ENCODE data around the gene TCF3.

Gene TCF3

DNA sequence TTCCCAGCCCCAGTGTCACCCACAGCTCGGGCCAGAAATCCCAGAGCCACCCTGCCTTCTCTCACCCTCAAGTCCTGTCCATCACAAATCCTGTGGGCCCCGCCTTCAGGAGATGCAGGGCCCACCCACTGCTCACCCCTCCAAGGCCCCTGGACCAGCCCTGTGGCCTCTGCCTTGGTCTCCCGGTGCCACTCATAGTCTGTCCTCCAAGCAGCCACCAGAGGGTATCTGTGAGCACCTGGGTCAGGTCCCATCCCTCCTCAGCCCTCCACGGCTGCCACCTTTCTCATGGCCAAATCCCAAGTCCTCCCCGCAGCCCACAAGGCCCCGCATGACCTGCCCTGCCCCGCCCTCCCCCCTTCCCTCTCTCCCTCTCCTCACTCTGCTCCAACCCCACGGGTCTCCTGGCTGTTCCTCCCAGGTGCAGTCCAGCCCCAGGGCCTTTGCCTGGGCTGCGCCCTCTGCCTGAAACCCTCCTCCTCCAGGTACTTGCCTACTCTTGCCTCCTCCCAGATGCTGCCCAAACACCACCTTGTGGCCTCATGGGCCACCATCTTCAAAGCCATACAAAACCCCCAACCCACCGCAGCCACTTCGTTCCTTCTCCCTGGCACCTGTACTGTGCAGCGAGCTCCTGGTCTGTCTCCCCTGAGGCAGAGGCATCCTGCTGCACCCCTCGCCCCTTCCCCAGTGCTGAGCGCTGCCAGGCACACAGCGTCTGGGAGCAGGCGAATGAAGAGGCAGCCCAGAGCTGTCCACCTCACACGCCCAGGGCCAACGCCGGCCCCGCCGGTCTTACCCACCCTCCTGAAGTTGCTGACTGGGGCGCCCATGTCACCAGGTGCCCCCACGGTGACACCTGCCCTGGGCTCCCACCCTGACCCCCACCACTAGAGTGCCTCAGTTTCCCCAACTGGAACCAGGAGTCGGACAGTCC, 34.0 kb downstream of the TCF3 start:
- in situ Hi-C loops (cut with MboI; ENCODE audit: low pct_unique_long_range_greater_than_20kb, low sequenced_read_pairs, unreplicated experiment) = no loop called here

DNA sequence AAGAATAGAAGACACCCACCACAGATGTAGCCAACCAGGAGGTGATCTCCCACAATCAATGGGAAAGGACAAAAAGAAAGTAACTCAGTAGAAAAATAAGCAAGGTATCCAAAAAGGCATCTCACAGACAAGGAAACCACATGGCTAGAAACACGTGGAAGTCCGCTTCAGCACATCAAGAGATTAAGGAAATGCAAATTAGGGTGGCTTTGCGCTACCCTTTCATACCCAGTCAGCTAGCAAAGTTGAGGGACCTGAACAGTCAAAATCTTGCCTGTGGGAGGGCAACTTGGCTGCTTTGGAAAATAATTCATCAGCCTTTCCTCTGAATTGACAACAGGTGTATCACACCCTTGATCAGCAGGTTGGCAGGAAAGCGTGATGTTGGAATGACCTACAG, 35.5 kb downstream of the TCF3 start:
- no peak for DNase-seq (ENCODE audit: low spot score)

More for the DNA sequence above, 34.0 kb downstream of the TCF3 start:
- TF ChIP-seq, protein P1, sequence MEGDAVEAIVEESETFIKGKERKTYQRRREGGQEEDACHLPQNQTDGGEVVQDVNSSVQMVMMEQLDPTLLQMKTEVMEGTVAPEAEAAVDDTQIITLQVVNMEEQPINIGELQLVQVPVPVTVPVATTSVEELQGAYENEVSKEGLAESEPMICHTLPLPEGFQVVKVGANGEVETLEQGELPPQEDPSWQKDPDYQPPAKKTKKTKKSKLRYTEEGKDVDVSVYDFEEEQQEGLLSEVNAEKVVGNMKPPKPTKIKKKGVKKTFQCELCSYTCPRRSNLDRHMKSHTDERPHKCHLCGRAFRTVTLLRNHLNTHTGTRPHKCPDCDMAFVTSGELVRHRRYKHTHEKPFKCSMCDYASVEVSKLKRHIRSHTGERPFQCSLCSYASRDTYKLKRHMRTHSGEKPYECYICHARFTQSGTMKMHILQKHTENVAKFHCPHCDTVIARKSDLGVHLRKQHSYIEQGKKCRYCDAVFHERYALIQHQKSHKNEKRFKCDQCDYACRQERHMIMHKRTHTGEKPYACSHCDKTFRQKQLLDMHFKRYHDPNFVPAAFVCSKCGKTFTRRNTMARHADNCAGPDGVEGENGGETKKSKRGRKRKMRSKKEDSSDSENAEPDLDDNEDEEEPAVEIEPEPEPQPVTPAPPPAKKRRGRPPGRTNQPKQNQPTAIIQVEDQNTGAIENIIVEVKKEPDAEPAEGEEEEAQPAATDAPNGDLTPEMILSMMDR (IDR thresholded peaks at IDR 0.05; ENCODE audit: extremely low read depth, insufficient read depth, missing control alignments) = peak; percentile 61
- peak; percentile 84 for DNase-seq (ENCODE audit: low spot score)

DNA sequence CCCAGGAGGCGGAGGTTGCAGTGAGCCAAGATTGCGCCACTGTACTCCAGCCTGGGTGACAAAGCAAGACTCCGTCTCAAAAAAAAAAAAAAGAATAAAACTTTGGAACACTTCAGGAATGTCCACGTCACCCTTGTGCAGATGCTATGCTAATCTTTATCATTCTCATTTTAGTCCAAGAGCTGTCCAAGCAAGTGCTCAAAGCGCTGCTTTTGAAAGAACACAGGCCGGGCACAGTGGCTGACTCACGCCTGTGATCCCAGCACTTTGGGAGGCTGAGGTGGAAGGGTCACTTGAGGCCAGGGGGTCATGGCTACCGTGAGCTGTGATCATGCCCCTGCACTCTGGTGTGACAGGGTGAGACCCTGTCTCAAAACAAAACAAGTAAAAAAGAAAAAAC, 36.0 kb downstream of the TCF3 start:
- in situ Hi-C loops (cut with MboI; ENCODE audit: low pct_unique_long_range_greater_than_20kb, low sequenced_read_pairs, unreplicated experiment) = no loop called here
- TF ChIP-seq, protein P1 (IDR thresholded peaks at IDR 0.05; ENCODE audit: extremely low read depth, insufficient read depth, missing control alignments) = no peak
- DNase-seq (ENCODE audit: low spot score) = no peak

More for the DNA sequence above, 35.5 kb downstream of the TCF3 start:
- TF ChIP-seq, protein P1 (IDR thresholded peaks at IDR 0.05; ENCODE audit: extremely low read depth, insufficient read depth, missing control alignments) = no peak
- in situ Hi-C loops (cut with MboI; ENCODE audit: low pct_unique_long_range_greater_than_20kb, low sequenced_read_pairs, unreplicated experiment) = no loop called here

DNA sequence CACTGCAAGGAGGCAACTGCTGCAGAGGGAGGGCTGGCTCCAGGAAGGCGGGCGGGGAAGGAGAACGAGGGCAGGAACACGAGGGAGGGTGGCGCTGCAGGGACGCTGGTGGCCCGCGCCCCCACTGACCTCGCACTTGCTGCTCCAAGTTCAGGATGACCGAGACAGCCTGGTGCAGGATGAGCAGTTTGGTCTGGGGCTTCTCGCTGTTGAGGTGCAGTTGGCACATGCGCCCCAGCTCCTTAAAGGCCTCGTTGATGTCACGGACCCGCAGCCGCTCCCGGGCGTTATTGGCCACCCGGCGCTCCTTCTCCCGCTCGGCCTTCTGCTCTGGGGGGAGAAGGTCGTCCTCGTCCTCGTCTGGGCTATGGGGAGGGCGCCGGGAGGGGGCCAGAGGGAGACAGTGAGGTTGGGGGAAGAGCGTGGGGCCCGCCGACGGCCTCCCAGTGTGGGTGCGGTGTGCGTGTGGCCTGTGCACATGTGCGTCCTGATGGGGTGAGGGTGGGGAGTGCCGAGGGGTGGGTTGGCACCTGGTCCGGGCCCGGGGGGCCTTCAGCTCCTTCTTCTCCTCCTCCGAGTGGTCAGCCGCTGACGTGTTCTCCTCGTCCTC, 37.2 kb downstream of the TCF3 start:
- DNase-seq (ENCODE audit: low spot score) = no peak
- TF ChIP-seq, protein P1 (IDR thresholded peaks at IDR 0.05; ENCODE audit: extremely low read depth, insufficient read depth, missing control alignments) = no peak
- in situ Hi-C loops (cut with MboI; ENCODE audit: low pct_unique_long_range_greater_than_20kb, low sequenced_read_pairs, unreplicated experiment) = no loop called here

DNA sequence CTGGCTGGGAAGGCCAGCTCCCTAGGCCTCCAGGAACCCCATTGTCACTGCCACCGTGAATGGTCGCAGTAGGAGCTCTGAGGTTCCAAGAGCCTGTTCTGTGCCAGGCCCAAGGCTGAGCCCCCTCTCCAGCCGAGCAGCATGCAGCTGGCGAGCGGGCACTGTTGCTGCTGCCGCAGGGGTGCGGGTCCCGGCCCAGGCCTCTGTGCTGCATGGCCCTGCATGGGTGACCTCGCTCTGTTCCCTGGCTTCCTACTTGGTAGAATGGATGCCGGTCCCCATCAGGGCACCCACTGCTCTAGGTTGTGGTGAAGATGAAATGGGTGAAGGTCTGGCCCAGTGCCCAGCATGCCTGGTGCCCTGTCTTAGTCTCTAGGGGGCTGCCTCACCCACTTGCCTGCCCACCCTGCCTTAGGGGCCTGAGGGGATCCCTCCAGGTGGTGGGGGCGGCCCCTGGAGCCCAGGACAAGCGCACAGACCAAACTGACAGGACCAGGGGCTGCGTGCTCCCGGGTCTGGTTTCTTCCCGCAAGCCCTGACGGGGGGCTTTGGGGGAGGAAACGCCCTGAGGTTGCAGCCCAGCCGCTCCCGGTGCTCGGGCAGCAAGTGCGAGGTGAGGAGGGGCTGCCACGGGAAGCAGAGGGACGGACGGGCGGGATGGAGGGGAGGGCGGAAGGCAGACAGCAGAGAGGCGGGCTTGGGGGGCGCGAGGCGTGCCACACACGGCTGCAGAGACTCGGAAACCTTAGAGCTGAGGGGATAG, 38.4 kb downstream of the TCF3 start:
- in situ Hi-C loops (cut with MboI; ENCODE audit: low pct_unique_long_range_greater_than_20kb, low sequenced_read_pairs, unreplicated experiment) = no loop called here
- TF ChIP-seq, protein P1 (IDR thresholded peaks at IDR 0.05; ENCODE audit: extremely low read depth, insufficient read depth, missing control alignments) = no peak
- DNase-seq (ENCODE audit: low spot score) = no peak

DNA sequence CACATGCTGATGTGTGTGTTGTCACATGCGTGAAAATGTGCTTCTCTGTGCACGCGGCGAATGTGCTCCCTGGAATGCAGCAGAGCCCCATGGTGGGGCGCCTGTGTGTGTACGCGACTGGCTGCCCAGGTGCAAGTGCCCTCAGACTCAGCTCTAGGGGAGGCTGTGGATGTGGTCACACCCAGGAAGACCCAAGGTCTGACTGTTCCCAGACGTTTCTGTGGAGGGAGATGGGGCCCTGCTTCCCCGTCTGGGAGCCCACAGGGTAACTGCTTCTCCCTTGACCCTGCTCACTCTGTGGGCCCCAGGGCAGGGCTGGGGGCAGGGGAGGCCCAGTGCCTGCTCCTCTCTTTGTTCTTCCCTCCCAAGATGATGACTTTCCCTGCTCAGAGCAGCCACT, 39.3 kb downstream of the TCF3 start:
- TF ChIP-seq, protein P1 (IDR thresholded peaks at IDR 0.05; ENCODE audit: extremely low read depth, insufficient read depth, missing control alignments) = no peak
- in situ Hi-C loops (cut with MboI; ENCODE audit: low pct_unique_long_range_greater_than_20kb, low sequenced_read_pairs, unreplicated experiment) = no loop called here
- DNase-seq (ENCODE audit: low spot score) = no peak
